CD4-positive, alpha-beta T cell (primary cell): ENCODE data around the gene MAP4. TPM values are rescaled to one million over a fixed set of nuclear protein-coding genes. Genes with fewer than 3 reads are reported as not detected.

Source experiments
- ATAC-seq: fragments of 200-7000 bp; cut with Tn5 transposase; one replicate; pipeline ENCODE4 v1.10.0; 2022; ENCODE audit warnings: mild to moderate bottlenecking; ENCODE audit not compliant: poor library complexity
- CTCF ChIA-PET: fragments of 350-600 bp; sonication (Branson Sonifier 250); formaldehyde crosslinking; loops from one replicate; lab custom pipeline; 2021; ENCODE audit warnings: antibody characterized with exemption, inconsistent platforms; lab: Charles Lee
- POLR2A ChIA-PET: fragments of 350-600 bp; sonication (Branson Sonifier 250); formaldehyde crosslinking; loops from one replicate; lab custom pipeline; 2021; ENCODE audit warnings: antibody characterized with exemption, inconsistent platforms; lab: Charles Lee
- DNase-seq, 14 experiments: peaks; one replicate each; pipeline ENCODE4 v3.0.0-alpha.2; 2013 to 2020; ENCODE audit warnings: mixed read lengths in 2 of 14
- H3K27ac ChIP-seq, 2 donors: one replicate each; pipeline versions ENCODE4 v1.5.1 to v1.7.0; 2013; ENCODE audit warnings: low read length in 2 of 2, low read depth in 1 of 2, mild to moderate bottlenecking in 1 of 2
- H3K27me3 ChIP-seq, 2 experiments: 1 replicate in 1 of 2; 2 replicates in 1 of 2; pipeline versions ENCODE4 v1.6.1 to v1.7.0; 2013; ENCODE audit warnings: low read length in 2 of 2, control low read depth in 1 of 2, mild to moderate bottlenecking in 1 of 2, moderate library complexity in 1 of 2; ENCODE audit not compliant: insufficient read depth in 2 of 2, control insufficient read depth in 1 of 2
- H3K36me3 ChIP-seq: one replicate; pipeline ENCODE4 v1.6.1; 2013; ENCODE audit warnings: low read length, control low read depth; ENCODE audit not compliant: insufficient read depth
- H3K4me1 ChIP-seq: one replicate; pipeline ENCODE4 v1.6.1; 2013; ENCODE audit warnings: low read length, control low read depth; ENCODE audit not compliant: insufficient read depth
- H3K4me3 ChIP-seq: one replicate; pipeline ENCODE4 v1.5.1; 2013; ENCODE audit warnings: mild to moderate bottlenecking, low read length, moderate library complexity
- H3K9me3 ChIP-seq, 2 experiments: 1 replicate in 1 of 2; 2 replicates in 1 of 2; pipeline versions ENCODE4 v1.6.1 to v1.7.0; 2013; ENCODE audit warnings: low read length in 2 of 2, mild to moderate bottlenecking in 2 of 2, control low read depth in 1 of 2, moderate library complexity in 1 of 2; ENCODE audit not compliant: control insufficient read depth in 1 of 2, insufficient read depth in 1 of 2
- H3K27ac Mint-ChIP-seq: one replicate; pipeline ENCODE4 v1.8.0; 2020; ENCODE audit warnings: mixed read lengths
- H3K27me3 Mint-ChIP-seq: one replicate; pipeline ENCODE4 v1.8.0; 2021; ENCODE audit warnings: mixed read lengths
- H3K36me3 Mint-ChIP-seq: one replicate; pipeline ENCODE4 v1.8.0; 2021; ENCODE audit warnings: low read depth, mixed read lengths
- H3K4me1 Mint-ChIP-seq: one replicate; pipeline ENCODE4 v1.8.0; 2021; ENCODE audit warnings: low read depth, mixed read lengths
- H3K4me3 Mint-ChIP-seq: one replicate; pipeline ENCODE4 v1.8.0; 2020; ENCODE audit warnings: mild to moderate bottlenecking, mixed read lengths
- H3K9me3 Mint-ChIP-seq: one replicate; pipeline ENCODE4 v1.8.0; 2020; ENCODE audit warnings: mixed read lengths
- CTCF ChIP-seq: fragments of 200-600 bp; IDR thresholded peaks from one replicate; pipeline ENCODE4 v1.8.0; 2022; ENCODE audit warnings: antibody characterized with exemption, mild to moderate bottlenecking
- intact Hi-C, 2 experiments: fragments of 100-400 bp; cut with DNase I in 1 of 2; cut with micrococcal nuclease in 1 of 2; formaldehyde crosslinking; loops; one replicate each; pipeline versions ENCODE4 v1.15.1 to v1.9.0; 2023 to 2025; cut with DNase I, micrococcal nuclease
- total RNA-seq, 174 experiments: library from RNA in 2 of 174; stranded (reverse) in 2 of 174; gene quantifications; one replicate each; pipeline ENCODE4 v1.2.3 and lab custom pipeline; 2021 to 2026

The MAP4 gene
- total RNA-seq, 2 experiments from 2014 or later = 42.2 to 42.6 TPM

- no peak for DNase-seq
- no peak for ATAC-seq
- H3K27me3 Mint-ChIP-seq = no peaks in the 10 kb centered on the region
- no peak overlapping the region for H3K4me3 Mint-ChIP-seq
- ChIA-PET POLR2A (no interaction called here), CTCF (no interaction called here)
- TF ChIP-seq CTCF = no peak
- no peaks in the 10 kb centered on the region for H3K27me3 ChIP-seq
- no peaks in the 10 kb centered on the region for H3K9me3 Mint-ChIP-seq
- H3K9me3 ChIP-seq = no peaks in the 10 kb centered on the region
- H3K4me1 Mint-ChIP-seq = no peaks in the 10 kb centered on the region
- H3K36me3 Mint-ChIP-seq = peaks cover 27% of the 10 kb centered on the region
- H3K27ac ChIP-seq = no peak overlapping the region
- H3K36me3 ChIP-seq = peaks cover 48% of the 10 kb centered on the region
- H3K4me1 ChIP-seq = no peaks in the 10 kb centered on the region
- H3K4me3 ChIP-seq = no peak overlapping the region
- intact Hi-C loops = no loop called here
- H3K27ac Mint-ChIP-seq = no peak overlapping the region
Observed at GRCh38 chr3:47855461-47856383, 160.5 kb downstream of the MAP4 start.

- H3K4me1 Mint-ChIP-seq = no peaks in the 10 kb centered on the region
- H3K27me3 Mint-ChIP-seq = no peaks in the 10 kb centered on the region
- Histone ChIP-seq H3K4me1 (no peaks in the 10 kb centered on the region), H3K36me3 (peaks cover 54% of the 10 kb centered on the region), H3K27ac (no peak overlapping the region), H3K9me3 (no peaks in the 10 kb centered on the region), H3K4me3 (no peak overlapping the region), H3K27me3 (no peaks in the 10 kb centered on the region)
- H3K27ac Mint-ChIP-seq = no peak overlapping the region
- H3K36me3 Mint-ChIP-seq = peaks cover 33% of the 10 kb centered on the region
- DNase-seq (no peak), ATAC-seq (no peak)
- H3K4me3 Mint-ChIP-seq = no peak overlapping the region
- intact Hi-C loops = no loop called here
- H3K9me3 Mint-ChIP-seq = no peaks in the 10 kb centered on the region
- ChIA-PET POLR2A (no interaction called here), CTCF (no interaction called here)
- no peak for TF ChIP-seq CTCF
Observed at GRCh38 chr3:47854720-47855455, 161.3 kb downstream of the MAP4 start.

- Mint-ChIP-seq H3K4me3 (no peak overlapping the region), H3K9me3 (no peaks in the 10 kb centered on the region), H3K27me3 (no peaks in the 10 kb centered on the region), H3K4me1 (no peaks in the 10 kb centered on the region), H3K36me3 (peaks cover 35% of the 10 kb centered on the region), H3K27ac (no peak overlapping the region)
- no peaks in the 10 kb centered on the region for H3K27me3 ChIP-seq
- H3K9me3 ChIP-seq = no peaks in the 10 kb centered on the region
- POLR2A ChIA-PET = no interaction called here
- no peak overlapping the region for H3K4me3 ChIP-seq
- peaks cover 60% of the 10 kb centered on the region for H3K36me3 ChIP-seq
- ATAC-seq (no peak), DNase-seq (no peak)
- no peak for TF ChIP-seq CTCF
- no peaks in the 10 kb centered on the region for H3K4me1 ChIP-seq
- intact Hi-C loops = no loop called here
- CTCF ChIA-PET = no interaction called here
- no peak overlapping the region for H3K27ac ChIP-seq
Observed at GRCh38 chr3:47854267-47854666, 161.9 kb downstream of the MAP4 start.
